Endothelial cell of hepatic sinusoid (primary cell): ENCODE results near the gene PRKCE.

Experiments used
- in situ Hi-C: cut with HindIII; loops from 2 replicates; pipeline ENCODE4 v1.10.0; 2017; ENCODE audit warnings: low sequenced_read_pairs

PRKCE gene

GRCh38 chr2:45973426-45973825 lies 322.0 kb downstream of the PRKCE start:
- in situ Hi-C loops: loop anchor here (10.0 kb wide), 1 partner anchor 791 kb away; no protein-coding TSS in a partner anchor

GRCh38 chr2:45974056-45974455 lies 322.6 kb downstream of the PRKCE start:
- in situ Hi-C loops: loop anchor here (10.0 kb wide), 1 partner anchor 791 kb away; no protein-coding TSS in a partner anchor

- in situ Hi-C loops: loop anchor here (10.0 kb wide), 1 partner anchor 790 kb away; no protein-coding TSS in a partner anchor
These were observed 323.4 kb downstream of the PRKCE start for GRCh38 chr2:45974762-45975408.

- in situ Hi-C loops: loop anchor here (10.0 kb wide), 1 partner anchor 789 kb away; no protein-coding TSS in a partner anchor
These were observed 324.5 kb downstream of the PRKCE start for GRCh38 chr2:45975752-45976517.

GRCh38 chr2:45978302-45978859 lies 326.9 kb downstream of the PRKCE start:
- in situ Hi-C loops: loop anchor here (10.0 kb wide), 1 partner anchor 786 kb away; no protein-coding TSS in a partner anchor

GRCh38 chr2:45979065-45979464 lies 327.6 kb downstream of the PRKCE start:
- in situ Hi-C loops: loop anchor here (10.0 kb wide), 1 partner anchor 786 kb away; no protein-coding TSS in a partner anchor

- in situ Hi-C loops: no loop called here
These were observed 328.8 kb downstream of the PRKCE start for GRCh38 chr2:45980161-45980865.

GRCh38 chr2:45981384-45981930 lies 330.0 kb downstream of the PRKCE start:
- in situ Hi-C loops: no loop called here

GRCh38 chr2:45982096-45982495 lies 330.6 kb downstream of the PRKCE start:
- in situ Hi-C loops: no loop called here

- in situ Hi-C loops: no loop called here
These were observed 331.7 kb downstream of the PRKCE start for GRCh38 chr2:45983213-45983612.

- in situ Hi-C loops: no loop called here
These were observed 332.9 kb downstream of the PRKCE start for GRCh38 chr2:45984366-45984765.

GRCh38 chr2:45984896-45985473 lies 333.5 kb downstream of the PRKCE start:
- in situ Hi-C loops: no loop called here

GRCh38 chr2:45986509-45986908 lies 335.0 kb downstream of the PRKCE start:
- in situ Hi-C loops: no loop called here

- in situ Hi-C loops: no loop called here
These were observed 336.4 kb downstream of the PRKCE start for GRCh38 chr2:45987856-45988255.

GRCh38 chr2:45988879-45989278 lies 337.4 kb downstream of the PRKCE start:
- in situ Hi-C loops: no loop called here

GRCh38 chr2:45990131-45990530 lies 338.7 kb downstream of the PRKCE start:
- in situ Hi-C loops: no loop called here

- in situ Hi-C loops: no loop called here
These were observed 340.7 kb downstream of the PRKCE start for GRCh38 chr2:45992021-45992740.

- in situ Hi-C loops: no loop called here
These were observed 341.4 kb downstream of the PRKCE start for GRCh38 chr2:45992741-45993475.

- in situ Hi-C loops: no loop called here
These were observed 342.1 kb downstream of the PRKCE start for GRCh38 chr2:45993476-45993991.
